OCI-LY7 (cell line): ENCODE measurements around the gene TMEM250. TPM values are rescaled to one million over a fixed set of nuclear protein-coding genes. Genes with fewer than 3 reads are reported as not detected.

Experiments
- BruUV-seq: library from RNA; stranded (reverse); fragments of 400-500 nt; replicated peaks from 2 replicates; lab custom pipeline; 2021; lab: Mats Ljungman, UMichigan
- CTCF ChIA-PET: fragments of 300-600 bp; sonication (Branson Sonifier 250); formaldehyde crosslinking; loops from one replicate; lab custom pipeline; 2022; ENCODE audit warnings: antibody characterized with exemption; ENCODE audit not compliant: unreplicated experiment; lab: Charles Lee
- POLR2A ChIA-PET: fragments of 300-600 bp; sonication (Branson Sonifier 250); formaldehyde crosslinking; loops from one replicate; lab custom pipeline; 2022; ENCODE audit warnings: antibody characterized with exemption; lab: Charles Lee
- DNase-seq: peaks from one replicate; pipeline ENCODE4 v3.0.0-alpha.2; 2015; ENCODE audit warnings: low spot score
- H2AFZ ChIP-seq: fragments of 200-600 bp; sonication (generic), shearing (Covaris generic); 2 replicates; pipeline ENCODE4 v1.6.1; 2014; ENCODE audit warnings: mild to moderate bottlenecking, antibody characterized with exemption, low read length, moderate library complexity
- H3K27ac ChIP-seq: fragments of 200-600 bp; sonication (generic); 2 replicates; pipeline ENCODE4 v1.5.1; 2014; ENCODE audit warnings: mixed run types, low read depth, mild to moderate bottlenecking, moderate library complexity, low read length, inconsistent platforms; ENCODE audit not compliant: poor library complexity, severe bottlenecking
- H3K36me3 ChIP-seq: fragments of 200-600 bp; sonication (generic); 2 replicates; pipeline ENCODE4 v1.6.1; 2014; ENCODE audit warnings: mild to moderate bottlenecking, antibody characterized with exemption, low read length, moderate library complexity, mixed read lengths; ENCODE audit not compliant: insufficient read depth
- H3K4me1 ChIP-seq: fragments of 200-600 bp; sonication (generic); 2 replicates; pipeline ENCODE4 v1.5.1; 2014; ENCODE audit warnings: mild to moderate bottlenecking, low read length; ENCODE audit not compliant: insufficient read depth, poor library complexity, severe bottlenecking
- H3K4me2 ChIP-seq: fragments of 200-600 bp; sonication (generic); 2 replicates; pipeline ENCODE4 v1.6.1; 2014; ENCODE audit warnings: mild to moderate bottlenecking, low read length
- H3K4me3 ChIP-seq: fragments of 200-600 bp; sonication (generic); 2 replicates; pipeline ENCODE4 v1.5.1; 2014; ENCODE audit warnings: mild to moderate bottlenecking, low read depth, low read length; ENCODE audit not compliant: poor library complexity, severe bottlenecking
- H3K79me2 ChIP-seq: fragments of 200-600 bp; sonication (generic); 2 replicates; pipeline ENCODE4 v1.6.1; 2016; ENCODE audit warnings: low read depth, mild to moderate bottlenecking, low read length, moderate library complexity, mixed read lengths; ENCODE audit not compliant: insufficient read depth
- H3K9me2 ChIP-seq: fragments of 200-600 bp; sonication (generic); 2 replicates; pipeline ENCODE4 v1.6.1; 2016; ENCODE audit warnings: mild to moderate bottlenecking, low read length, mixed read lengths; ENCODE audit not compliant: insufficient read depth
- H3K9me3 ChIP-seq: fragments of 200-600 bp; sonication (generic); 2 replicates; pipeline ENCODE4 v1.6.1; 2014; ENCODE audit warnings: mild to moderate bottlenecking, mixed run types, low read length, mixed read lengths
- H4K20me1 ChIP-seq: fragments of 200-600 bp; sonication (generic); 2 replicates; pipeline ENCODE4 v1.6.1; 2014; ENCODE audit warnings: mild to moderate bottlenecking, antibody characterized with exemption, low read length, moderate library complexity, mixed read lengths; ENCODE audit not compliant: insufficient read depth
- EZH2phosphoT487 ChIP-seq: fragments of 200-600 bp; sonication (generic); IDR thresholded peaks from 2 replicates; pipeline ENCODE4 v1.6.1; 2018; ENCODE audit warnings: low read depth, borderline replicate concordance, mild to moderate bottlenecking, mixed run types, antibody characterized with exemption, low read length, moderate library complexity, mixed read lengths
- intact Hi-C: fragments of 100-400 bp; cut with micrococcal nuclease; formaldehyde crosslinking; loops from one replicate; pipeline ENCODE4 v1.10.0; 2022; ENCODE audit not compliant: unreplicated experiment
- total RNA-seq, 2 experiments: library from RNA; depleted of rRNA in 1 of 2; stranded (reverse); fragments of >200 nt in 1 of 2; shearing (Covaris generic) in 1 of 2; gene quantifications; 2 replicates each; pipeline ENCODE4 v1.2.3, GENCODE V29; 2014 to 2022
- TF ChIP-seq, protein P1 (sequence below): fragments of 200-600 bp; sonication (generic); conservative IDR thresholded peaks from 2 replicates; pipeline ENCODE4 v1.5.1; 2014; ENCODE audit warnings: mild to moderate bottlenecking, antibody characterized with exemption, low read length, moderate library complexity, mixed read lengths

Gene TMEM250
- total RNA-seq, 2 experiments from 2014 or later, result 51.0 to 53.8 TPM

DNA sequence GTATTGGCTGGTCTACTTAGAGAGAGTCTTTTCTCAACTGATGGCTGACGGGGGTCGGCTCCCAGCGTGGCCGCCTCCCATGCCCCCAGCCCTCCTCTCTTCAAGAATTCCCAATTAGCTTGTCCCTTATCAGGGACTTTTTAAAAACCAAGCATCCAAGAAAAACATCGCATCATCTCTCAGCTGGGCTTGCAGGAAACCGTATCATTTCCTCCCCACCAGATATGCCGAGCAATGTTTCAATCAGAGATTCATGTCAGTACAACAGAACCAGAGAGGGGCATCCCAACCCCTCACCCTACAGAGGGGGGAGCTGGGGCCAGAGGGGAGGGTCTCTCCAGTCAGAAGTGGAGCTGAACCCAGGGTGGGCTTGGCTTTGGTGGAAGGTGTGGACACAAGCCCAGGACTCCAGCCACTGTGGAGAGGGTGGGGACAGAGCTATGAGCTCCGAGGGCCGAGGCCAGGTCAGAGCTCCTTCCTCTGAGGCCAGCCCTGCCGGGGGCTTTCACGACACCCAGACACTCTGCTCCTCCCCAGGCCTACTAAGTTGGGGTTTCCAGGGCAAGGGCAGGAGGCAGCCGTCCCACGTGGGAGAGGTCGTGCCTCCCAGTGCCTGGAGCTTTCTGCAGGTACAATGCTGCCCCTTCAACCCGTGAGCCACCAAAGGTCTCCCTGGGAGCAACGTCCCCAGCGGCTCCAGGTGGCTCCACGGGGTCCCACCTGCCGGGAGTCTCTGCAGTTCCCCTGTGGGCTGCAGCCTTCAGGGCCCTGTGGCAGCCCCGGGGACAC is 39.0 kb upstream of the TMEM250 start:
- intact Hi-C loops, result no loop called here
- no peaks in the 10 kb centered on the region for H3K9me3 ChIP-seq
- ChIA-PET CTCF (no interaction called here), POLR2A (interaction anchor here (0.6 kb wide), 1 partner anchor 126 kb away, joined by 3 read pairs; no protein-coding TSS in a partner anchor)
- no peaks in the 10 kb centered on the region for H3K9me2 ChIP-seq
- no peaks in the 10 kb centered on the region for H3K79me2 ChIP-seq
- TF ChIP-seq, protein P1, sequence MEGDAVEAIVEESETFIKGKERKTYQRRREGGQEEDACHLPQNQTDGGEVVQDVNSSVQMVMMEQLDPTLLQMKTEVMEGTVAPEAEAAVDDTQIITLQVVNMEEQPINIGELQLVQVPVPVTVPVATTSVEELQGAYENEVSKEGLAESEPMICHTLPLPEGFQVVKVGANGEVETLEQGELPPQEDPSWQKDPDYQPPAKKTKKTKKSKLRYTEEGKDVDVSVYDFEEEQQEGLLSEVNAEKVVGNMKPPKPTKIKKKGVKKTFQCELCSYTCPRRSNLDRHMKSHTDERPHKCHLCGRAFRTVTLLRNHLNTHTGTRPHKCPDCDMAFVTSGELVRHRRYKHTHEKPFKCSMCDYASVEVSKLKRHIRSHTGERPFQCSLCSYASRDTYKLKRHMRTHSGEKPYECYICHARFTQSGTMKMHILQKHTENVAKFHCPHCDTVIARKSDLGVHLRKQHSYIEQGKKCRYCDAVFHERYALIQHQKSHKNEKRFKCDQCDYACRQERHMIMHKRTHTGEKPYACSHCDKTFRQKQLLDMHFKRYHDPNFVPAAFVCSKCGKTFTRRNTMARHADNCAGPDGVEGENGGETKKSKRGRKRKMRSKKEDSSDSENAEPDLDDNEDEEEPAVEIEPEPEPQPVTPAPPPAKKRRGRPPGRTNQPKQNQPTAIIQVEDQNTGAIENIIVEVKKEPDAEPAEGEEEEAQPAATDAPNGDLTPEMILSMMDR, result no peak
- no peak for TF ChIP-seq EZH2phosphoT487
- H3K4me3 ChIP-seq, result no peak overlapping the region
- BruUV-seq, result no TSS peak
- no peaks in the 10 kb centered on the region for H4K20me1 ChIP-seq
- no peak overlapping the region for H3K4me2 ChIP-seq
- no peaks in the 10 kb centered on the region for H3K36me3 ChIP-seq
- H2AFZ ChIP-seq, result no peak overlapping the region
- no peak for DNase-seq
- H3K4me1 ChIP-seq, result no peaks in the 10 kb centered on the region
- no peak overlapping the region for H3K27ac ChIP-seq

DNA sequence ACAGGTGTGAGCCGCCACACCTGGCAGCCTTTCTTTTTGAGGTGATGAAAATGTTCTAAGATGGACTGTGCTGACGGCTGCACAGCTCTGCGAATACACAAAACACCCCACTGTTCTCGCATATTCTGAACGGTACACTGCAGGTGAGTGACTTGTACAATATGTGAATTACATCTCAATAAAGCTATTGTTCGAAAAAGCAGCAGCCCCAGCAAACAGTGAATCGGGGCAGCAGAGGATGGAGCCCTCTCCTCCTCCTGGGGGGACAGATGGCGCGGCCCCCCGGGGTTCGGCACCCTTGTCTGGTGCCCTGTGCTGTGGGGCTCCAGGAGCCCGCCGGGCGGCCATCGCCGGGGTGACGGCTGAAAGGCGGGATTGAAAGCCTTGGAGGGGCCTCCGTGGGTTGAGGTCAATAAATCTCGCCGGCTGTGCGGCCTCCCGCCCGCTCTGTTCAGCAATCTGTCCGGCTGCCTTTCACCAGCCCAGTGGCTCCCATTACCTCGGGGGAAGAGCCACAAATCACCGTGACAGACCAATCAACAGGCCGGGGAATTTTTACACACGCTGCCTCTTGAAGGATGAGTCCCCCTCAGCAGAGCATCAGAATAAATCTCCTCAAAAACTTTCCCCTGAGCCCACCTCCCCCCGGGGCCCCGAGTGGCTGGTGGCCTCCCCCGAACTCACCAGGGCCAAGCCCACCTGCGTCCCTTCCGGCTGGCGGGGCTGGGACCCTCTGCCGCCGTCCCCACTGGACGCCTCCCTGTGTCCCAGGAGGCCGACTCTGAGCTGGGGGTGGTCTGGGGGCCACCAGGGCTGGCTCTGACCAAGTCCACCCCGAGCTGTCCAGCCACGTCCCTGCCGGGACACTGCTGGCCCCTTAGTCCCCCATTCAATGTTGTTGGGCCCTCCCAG is 37.8 kb upstream of the TMEM250 start:
- Histone ChIP-seq H2AFZ (no peak overlapping the region), H3K9me2 (no peaks in the 10 kb centered on the region), H4K20me1 (no peaks in the 10 kb centered on the region), H3K4me3 (no peak overlapping the region), H3K9me3 (no peaks in the 10 kb centered on the region), H3K36me3 (no peaks in the 10 kb centered on the region), H3K4me2 (no peak overlapping the region), H3K27ac (no peak overlapping the region), H3K79me2 (no peaks in the 10 kb centered on the region), H3K4me1 (no peaks in the 10 kb centered on the region)
- no peak for TF ChIP-seq EZH2phosphoT487
- TF ChIP-seq, protein P1, result no peak
- ChIA-PET POLR2A (interaction anchor here (0.6 kb wide), 1 partner anchor 108 kb away, joined by 3 read pairs; no protein-coding TSS in a partner anchor), CTCF (no interaction called here)
- intact Hi-C loops, result no loop called here
- no peak for DNase-seq
- no TSS peak for BruUV-seq
